IPS DF 4.7 (cell line): ENCODE measurements around the gene PYCR2.
"Not testable (repeated sequence)": the region's sequence is repeated elsewhere in the genome, so short reads cannot be mapped to it uniquely, and the experiment has no call there.

Source experiments
- DNase-seq: peaks from one replicate; pipeline ENCODE4 v3.0.0-alpha.2; 2013; ENCODE audit warnings: low spot score; ENCODE audit errors: extremely low read depth

Gene PYCR2

DNA sequence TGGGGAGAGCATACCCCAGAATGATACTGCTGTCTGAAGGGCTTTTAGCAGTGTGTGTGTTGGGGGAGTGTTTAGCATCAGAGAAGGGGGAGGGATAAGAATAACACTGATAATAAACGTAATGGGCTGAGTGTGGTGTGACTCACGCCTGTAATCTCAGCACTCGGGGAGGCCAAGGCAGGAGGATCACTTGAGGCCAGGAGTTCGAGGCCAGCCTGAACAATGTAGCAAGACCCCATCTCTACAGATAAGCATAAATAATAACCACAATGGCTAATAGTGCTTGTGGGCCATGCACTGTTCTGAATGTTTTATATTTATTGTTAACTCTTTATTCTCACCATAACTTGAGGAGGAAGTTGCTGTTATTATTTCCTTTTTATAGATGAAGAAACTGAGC is 19.5 kb upstream of the PYCR2 start:
- DNase-seq = no peak

DNA sequence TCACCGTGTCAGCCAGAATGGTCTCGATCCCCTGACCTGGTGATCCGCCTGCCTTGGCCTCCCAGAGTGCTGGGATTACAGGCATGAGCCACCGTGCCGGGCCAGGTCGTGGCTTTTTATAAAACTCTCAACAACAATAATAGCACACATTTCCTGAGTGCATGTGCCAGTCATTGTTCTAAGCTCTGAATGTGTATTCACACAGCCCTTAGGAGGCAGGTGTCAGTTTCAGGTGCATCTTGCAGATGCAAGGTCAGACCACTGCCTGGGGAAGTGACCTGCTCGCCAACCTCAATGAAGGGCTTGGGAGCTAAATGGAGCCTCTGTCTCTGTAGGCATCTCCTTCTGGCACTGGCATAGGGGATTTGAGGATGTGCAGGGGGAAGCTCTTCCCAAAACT is 18.5 kb upstream of the PYCR2 start:
- DNase-seq = no peak

DNA sequence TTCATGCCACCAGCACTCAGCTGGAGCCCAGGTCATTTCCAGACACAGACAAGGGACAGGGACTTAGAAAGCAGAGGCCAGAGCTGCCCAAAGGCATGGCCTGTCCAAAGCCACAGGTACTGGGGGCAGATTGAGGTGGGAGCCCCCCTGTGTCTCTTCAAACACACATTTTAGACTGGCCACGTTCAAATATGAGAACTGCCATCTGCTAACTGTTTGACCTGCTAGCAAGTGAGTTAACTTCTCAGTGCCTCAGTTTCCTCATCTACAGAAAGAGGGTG is 17.8 kb upstream of the PYCR2 start:
- DNase-seq = no peak

DNA sequence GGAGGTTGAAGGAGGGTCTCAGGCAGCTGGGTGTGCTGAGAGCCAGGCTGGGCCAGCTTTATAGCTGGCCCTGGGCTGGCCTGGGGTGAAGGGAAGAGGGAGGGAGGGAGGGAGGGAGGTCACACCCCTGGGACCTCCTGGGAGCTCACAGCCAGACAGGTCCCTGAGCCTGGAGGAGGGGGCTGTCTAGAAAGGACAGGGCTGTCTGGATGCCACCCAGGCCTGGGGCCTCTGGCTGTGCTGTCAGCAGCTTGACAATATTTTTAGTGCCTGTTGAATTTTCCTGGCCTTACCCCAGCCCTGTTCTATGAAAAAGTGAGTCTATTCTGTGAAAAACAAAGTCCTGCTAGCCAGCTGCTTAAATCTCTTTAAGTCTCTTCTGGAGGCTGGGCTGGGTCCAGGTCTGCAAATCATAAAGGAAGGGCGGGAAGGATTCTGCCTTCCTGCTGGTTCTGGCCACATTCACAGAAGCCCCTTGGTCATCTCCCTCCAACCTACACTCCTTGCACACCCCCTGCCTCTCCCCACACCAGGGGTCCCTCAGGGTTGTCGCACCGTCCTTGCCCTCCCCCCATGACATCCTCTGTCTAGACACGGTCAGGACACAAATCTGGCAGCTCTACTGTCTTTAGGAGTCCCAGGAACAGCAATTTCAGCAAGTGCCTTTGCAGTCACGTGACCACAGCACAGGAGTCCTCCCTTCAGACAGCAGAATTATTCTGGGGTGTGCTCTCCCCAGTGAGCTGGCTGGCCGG is 17.3 kb upstream of the PYCR2 start, which contains the start of gene LEFTY2:
Gene LEFTY2 (minus strand): TSS at position 34 of the 755 bp plus-strand sequence. CDS start 80 bp downstream, outside the sequence.
- no peak for DNase-seq

DNA sequence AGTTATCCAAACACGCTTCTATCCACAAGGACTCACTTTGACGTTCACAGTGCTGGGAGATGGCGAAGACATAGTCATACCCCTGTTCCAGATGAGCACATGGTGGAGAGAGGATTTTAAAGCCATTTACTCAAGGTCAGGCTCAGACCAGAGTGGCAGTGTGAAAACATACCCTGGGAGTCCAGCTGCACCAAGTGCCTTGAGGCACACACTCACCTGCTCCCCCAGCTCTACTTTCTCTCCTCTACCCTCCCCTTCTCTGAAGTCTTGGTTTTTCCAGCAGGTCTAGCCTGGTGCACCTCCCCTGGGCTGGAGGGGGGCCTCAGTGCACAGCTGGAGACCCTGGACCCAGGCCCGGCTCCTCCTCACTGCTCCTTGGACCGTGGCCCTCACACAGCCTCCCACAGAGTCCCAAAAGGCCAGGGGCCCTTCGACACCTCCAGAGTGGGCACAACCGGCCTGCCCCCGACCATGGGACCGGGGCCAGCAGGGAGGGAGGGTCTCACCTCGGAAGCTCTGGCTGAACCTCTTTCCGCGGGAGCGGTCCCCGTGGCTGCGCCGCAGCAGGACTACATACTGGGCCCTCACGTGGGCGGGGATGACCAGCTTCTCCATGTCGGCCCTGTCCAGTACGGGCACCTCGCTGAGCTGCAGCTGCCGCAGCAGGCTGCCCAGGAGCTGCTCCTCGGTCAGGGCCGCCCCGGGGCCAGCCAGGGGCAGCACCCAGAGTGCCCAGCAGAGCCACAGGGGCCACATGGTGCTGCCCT is 16.5 kb upstream of the PYCR2 start:
- no peak for DNase-seq

DNA sequence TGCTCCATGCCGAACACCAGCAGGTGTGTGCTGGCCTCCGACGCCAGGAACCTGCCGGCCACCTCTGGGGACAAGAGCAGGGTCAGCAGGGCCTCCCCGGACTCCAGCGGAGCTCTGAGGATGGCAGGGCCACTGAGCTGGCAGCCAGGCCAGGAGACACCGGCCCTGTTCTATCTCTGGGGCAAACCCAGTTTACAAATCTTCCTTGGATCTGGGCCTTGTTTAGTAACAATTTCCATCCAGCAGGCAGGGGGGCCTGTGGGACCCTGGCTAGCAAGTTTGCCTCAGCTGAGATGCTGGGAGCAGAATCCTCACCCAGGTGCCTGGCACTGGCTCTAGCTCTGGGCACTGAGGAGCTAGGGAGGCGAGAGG is 15.9 kb upstream of the PYCR2 start:
- not testable (repeated sequence) for DNase-seq

DNA sequence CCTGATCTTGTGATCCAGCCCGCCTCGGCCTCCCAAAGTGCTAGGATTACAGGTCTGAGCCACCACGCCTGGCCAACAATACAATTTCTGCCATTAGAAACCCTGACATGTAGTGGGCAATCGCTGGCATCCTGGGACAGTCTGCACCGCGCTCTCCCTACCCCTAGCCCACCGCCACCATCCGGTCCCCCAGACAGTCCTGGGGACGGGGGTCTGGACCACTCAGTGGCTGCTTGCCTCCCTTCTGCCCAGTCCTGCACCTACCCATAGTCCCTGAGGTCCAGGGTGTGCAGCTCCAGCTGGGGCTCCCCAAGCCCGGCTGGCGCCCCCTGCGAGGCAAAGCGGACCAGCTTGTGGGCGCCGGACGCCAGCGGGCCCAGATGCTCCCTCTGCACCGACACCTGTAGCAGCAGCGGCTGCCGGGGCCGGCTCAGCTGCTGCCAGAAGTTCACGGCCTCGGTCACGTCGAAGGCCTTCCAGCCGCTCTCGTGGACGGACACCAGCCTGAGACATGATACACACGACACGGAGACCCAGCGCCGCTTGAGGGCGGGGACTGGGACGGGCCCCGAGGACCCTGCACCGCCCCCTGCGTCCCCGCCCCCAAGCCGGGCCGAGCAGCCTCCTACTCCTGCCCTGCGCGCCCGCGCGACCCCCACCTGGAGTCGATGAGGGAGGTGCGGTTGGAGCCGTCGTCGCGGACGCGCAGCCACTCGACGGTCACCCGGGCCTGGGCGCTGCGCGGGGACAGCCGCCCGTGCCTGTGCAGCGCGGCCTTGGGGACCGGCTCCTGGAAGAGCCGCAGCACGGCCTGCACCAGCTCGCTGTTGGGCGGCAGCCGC is 15.3 kb upstream of the PYCR2 start:
- DNase-seq = not testable (repeated sequence)

DNA sequence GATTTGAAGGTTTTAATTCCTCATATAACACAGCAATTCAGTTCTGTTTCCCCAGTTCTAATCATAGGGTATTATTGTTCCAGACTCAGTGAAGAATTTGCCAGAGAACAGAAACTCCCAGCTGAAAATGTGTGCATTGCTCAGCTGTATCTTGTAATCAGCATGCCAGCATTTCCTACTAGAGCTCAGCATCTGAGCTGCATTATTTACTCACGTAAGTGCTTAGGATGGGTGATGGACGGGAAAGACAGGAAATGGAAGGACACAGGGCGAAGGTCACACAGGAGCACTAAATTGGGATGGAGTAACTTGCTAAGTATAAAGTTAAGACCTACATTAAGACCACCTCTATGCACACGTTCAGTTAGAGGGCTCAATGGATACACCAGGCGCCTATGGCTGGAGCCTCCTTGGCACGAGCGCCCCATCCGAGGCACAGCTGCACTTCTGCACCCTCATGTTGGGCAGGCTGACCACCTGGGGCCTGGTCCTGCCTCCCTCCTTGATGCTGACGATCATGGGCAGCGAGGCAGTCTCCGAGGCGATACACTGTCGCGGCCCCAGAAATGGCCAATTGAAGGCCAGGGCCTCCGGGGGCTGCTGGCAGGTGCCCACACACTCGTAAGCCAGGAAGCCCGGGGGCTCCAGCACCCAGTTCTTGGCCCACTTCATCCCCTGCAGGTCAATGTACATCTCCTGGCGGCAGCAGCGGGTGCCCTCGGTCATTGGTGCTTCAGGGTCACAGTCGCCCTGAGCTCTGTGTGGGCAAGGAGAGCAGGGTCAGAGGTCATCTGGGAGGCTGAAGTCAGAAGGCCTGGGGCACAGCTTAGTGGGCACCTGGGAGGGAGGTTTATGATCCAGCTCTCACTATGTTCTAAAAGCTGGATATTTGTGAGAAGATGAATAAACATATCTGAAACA is 13.3 kb upstream of the PYCR2 start:
- no peak for DNase-seq

DNA sequence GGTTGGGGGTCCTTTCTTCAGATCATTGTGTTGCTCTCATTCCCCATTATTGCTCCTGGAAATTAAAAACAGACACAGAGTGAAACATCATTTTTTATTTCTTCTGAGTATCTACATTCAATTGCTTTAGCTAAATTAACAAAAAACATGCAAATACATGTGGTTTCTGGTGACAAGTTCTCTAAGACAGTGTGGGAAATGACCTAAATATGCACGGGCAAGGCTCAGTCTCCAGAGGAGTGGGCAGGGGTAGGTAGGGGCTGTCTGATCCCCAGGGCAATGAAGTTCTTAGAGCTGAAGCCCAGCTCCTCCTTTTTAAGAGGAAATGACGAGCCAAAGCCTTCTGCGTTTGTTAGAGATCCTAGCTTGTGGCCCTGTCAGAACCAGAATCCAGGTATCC is 12.5 kb upstream of the PYCR2 start:
- DNase-seq = no peak

DNA sequence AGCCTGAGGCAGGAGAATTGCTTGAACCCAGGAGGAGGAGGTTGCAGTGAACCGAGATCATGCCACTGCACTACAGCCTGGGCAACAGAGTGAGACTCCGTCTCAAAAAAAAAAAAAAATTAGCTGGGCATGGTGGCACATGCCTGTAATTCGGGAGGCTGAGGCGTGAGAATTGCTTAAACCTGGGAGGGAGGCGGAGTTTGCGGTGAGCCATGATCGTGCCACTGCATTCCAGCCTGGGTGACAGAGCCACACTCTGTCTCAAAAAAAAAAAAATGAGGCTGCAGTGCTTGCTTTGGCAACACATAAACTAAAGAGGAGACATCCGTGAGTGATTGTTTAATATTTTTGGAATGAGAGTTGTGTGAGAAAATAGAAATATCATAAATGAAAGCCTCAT is 12.0 kb upstream of the PYCR2 start:
- not testable (repeated sequence) for DNase-seq

DNA sequence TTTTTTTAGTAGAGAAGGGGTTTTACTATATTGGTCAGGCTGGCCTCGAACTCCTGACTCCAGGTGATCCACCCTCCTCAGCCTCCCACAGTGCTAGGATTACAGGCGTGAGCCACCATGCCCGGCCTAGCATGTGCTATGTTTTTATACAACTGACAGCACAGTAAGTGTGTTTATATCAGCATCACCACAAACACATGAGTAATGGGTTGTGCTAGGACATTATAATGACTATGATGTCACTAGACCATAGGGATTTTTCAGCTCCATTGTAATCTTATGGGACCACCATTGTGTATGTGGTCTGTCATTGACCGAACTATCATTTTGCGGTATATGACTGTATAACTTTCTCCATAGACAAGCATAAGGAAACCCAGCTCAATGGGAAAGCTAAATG is 10.7 kb upstream of the PYCR2 start:
- no peak for DNase-seq

DNA sequence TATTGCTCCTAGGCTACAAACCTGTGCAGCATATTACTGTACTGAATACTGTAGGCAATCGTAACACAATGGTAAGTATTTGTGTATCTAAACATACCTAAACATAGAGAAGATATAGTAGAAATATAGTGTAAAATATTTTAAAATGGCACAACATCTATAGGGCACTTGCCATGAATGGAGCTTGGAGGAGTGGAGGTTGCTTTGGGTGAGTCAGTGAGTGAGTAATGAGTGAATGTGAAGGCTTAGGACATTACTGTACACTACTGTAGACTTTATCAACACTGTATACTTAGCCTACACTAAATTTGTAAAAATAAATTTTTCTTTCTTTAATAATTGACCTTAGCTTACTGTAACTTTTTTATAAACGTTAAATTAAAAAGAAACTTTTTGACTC is 9.0 kb upstream of the PYCR2 start:
- DNase-seq = no peak

DNA sequence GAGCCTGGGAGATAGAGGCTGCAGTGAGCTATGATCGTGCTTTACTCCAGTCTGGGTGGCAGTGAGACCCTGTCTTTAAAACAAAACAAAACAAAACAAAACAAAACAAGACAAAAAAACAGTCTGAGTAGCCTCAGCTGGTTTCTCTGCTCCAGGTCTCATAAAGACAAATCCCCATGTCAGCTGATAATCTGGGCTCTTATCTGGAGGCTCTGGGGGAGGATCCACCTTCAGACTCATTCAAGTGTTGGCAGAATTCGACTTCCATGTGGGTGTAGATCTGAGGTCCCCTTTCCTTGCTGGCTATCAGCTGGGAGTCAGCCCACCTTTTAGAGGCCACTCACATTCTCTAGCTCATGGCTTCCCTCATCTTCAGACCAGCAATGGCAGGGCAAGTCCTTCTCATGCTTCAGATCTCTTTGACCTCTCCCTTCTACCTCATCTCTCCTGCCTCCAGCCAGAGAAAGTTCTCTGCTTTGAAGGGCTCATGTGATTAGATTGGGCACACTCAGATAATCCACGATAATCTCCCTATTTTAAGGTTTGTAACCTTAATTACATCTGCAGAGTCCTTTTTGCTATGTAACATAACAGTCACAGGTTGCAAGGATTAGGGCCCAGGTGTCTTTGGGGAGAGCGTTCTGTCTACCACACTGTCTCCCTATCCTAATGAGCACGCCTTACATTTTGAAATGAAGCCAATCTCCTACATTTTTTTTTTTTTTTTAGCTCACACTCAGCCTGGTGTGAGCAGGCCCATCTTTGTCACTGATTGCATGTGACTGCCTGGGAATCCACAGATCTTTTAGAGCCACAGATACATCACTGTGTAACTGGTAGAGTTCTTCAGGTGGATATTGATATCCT is 7.5 kb upstream of the PYCR2 start:
- no peak for DNase-seq

DNA sequence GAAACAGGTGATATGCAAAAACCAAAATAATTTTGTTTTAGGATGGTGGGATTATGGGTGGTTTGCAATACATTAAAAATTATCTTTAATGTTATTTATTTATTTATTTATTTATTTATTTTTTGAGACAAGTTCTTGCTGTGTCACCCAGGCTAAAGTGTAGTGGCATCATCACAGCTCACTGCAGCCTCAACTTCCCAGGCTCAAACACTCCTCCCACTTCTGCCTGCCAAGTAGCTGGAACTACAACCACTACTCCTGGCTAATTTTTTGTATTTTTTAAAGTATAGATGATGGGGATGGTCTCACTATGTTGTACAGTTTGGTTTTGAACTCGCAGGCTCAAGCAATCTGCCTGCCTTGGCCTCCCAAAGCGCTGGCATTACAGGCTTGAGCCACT is 6.5 kb upstream of the PYCR2 start:
- no peak for DNase-seq

DNA sequence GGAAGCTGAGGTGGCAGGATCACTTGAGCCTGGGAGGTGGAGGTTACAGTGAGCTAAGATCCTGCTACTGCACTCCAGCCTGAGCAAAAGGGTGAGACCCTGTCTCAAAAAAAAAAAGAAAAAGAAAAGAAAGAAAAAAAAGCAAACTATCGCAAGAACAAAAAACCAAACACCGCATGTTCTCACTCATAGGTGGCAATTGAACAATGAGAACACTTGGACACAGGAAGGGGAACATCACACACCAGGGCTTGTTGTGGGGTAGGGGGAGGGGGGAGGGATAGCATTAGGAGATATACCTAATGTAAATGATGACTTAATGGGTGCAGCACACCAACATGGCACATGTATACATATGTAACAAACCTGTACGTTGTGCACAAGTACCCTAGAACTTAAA is 5.4 kb upstream of the PYCR2 start:
- not testable (repeated sequence) for DNase-seq

DNA sequence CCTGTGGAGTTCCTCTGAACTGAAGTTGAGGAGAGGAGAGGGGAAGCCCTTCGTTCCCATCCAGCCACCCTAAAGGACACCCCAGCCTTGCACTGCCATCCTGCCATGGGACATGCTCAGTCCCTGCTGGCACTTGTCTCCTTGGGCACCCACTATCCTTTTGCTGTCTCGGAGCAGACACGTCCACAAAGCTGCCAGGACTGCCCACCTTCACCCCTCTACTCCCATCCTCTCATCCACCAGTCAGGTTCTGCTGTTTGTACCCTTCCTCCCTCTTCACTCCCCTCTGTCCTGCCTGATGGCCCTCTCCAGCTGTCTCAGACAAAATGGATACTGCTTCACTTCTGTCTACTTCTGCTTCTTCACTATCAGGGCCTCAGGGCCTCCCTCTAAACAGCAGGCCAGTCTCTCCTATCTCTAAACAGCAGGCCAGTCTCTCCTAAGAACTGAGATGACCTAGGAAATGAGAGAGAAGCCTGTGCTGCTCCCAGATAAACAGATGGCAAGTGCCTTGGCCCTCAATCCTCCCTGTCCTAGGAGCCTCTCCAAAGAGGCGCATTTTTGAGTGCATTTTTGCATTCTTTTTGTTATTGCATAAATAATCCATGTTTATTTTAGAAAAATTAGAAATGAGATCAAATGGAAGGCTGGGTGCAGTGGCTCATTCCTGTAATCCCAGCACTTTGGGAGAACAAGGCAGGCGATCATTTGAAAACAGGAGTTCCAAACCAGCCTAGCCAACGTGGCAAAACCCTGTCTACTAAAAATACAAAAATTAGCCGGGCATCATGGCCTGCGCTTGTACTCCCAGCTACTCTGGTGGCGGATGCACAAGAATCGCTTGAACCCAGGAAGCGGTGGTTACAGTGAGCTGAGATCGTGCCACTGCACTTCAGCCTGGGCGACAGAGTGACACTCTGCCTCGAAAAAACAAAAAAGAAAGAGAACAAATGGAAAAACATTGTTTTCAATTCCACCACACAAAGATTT is 4.4 kb upstream of the PYCR2 start:
- DNase-seq = no peak

DNA sequence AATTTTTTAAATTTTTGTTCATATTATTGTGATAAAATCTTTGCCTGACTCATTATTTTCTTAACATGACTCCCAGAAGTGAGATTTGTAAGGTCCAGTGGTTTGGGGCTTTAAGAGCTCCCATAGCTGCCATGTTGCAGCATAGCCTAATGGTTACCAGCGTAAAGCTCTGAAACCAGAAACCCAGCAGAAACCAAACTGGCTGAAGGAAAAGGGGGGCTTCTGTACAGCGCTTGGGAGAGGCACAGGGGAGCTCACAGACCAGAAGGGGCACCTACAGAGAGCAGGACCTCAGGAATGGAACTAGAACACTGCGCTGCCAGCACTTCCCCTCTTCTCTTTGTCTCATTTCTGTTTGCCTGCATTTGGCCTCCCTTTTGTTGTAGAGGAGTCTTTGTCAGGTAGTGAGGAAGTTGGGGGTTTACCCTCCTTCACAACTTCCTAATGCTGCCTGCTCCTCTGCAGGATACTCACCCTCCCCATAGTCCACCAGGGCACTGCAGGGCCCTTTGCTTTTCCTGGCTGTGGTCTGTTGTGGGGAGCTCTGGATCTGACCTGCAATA is 2.6 kb upstream of the PYCR2 start:
- DNase-seq = no peak

DNA sequence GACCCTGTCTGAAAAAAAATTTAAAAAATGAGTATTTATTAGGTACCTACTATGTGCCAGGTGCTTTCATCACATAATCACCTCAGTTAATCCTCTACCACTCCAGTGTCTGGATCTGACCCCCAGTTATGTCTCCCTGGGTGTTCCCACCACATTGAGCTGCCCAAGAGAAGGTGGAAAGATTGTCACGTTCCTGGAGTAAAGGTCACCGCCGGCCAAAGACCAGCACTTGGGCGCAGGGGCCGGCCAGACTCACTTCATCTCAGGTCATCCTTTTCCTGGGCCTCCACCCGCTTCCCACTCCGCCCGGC is 714 bp downstream of the PYCR2 start:
- DNase-seq = no peak
